Left ventricle myocardium inferior (tissue), 1 donor: ENCODE results near the gene LCA5L. TPM values are rescaled to one million over a fixed set of nuclear protein-coding genes. Genes with fewer than 3 reads are reported as not detected.
"Not testable (repeated sequence)": the region's sequence is repeated elsewhere in the genome, so short reads cannot be mapped to it uniquely, and the experiment has no call there.

Experiments used
- DNase-seq: peaks from one replicate; pipeline ENCODE4 v3.0.0-alpha.2; 2020
- H3K27ac ChIP-seq: fragments of 200-600 bp; replicated peaks from 2 replicates; pipeline ENCODE4 v1.8.0; 2021
- H3K27me3 ChIP-seq: fragments of 200-600 bp; 2 replicates; pipeline ENCODE4 v1.8.0; 2021; ENCODE audit warnings: low read depth
- H3K36me3 ChIP-seq: fragments of 200-600 bp; 2 replicates; pipeline ENCODE4 v1.8.0; 2021
- H3K4me1 ChIP-seq: fragments of 200-600 bp; 2 replicates; pipeline ENCODE4 v1.8.0; 2021
- H3K4me3 ChIP-seq: fragments of 200-600 bp; 2 replicates; pipeline ENCODE4 v1.8.0; 2021; ENCODE audit warnings: mild to moderate bottlenecking, moderate library complexity
- H3K9me3 ChIP-seq: fragments of 200-600 bp; replicated peaks from 2 replicates; pipeline ENCODE4 v1.8.0; 2021
- CTCF ChIP-seq: fragments of 200-600 bp; IDR thresholded peaks from 2 replicates; pipeline ENCODE4 v1.8.0; 2021; ENCODE audit warnings: antibody characterized with exemption, mild to moderate bottlenecking, borderline replicate concordance
- intact Hi-C: fragments of 100-400 bp; cut with micrococcal nuclease; formaldehyde crosslinking; loops from one replicate; pipeline ENCODE4 v1.11.0; 2022
- total RNA-seq: library from RNA; stranded (reverse); fragmentation: NEBNext Ultra II Directional; extraction: Animal tissue kit (Norgen Biotek cat#: 25700); gene quantifications from one replicate; pipeline ENCODE4 v1.2.1, GENCODE V29; 2021
- donor health status: DM: no; HTN: yes; CAD: no; lungs with severe emphysema.

The LCA5L gene
- total RNA-seq, 1 donor from 2014 or later = 0.80 TPM

GRCh38 chr21:39379986-39380891 is 65.3 kb downstream of the LCA5L start:
- Histone ChIP-seq H3K9me3 (no peaks in the 10 kb centered on the region), H3K4me3 (peak overlapping the region; percentile 88), H3K27ac (peak overlapping the region; percentile 93), H3K4me1 (peaks cover 24% of the 10 kb centered on the region), H3K36me3 (no peaks in the 10 kb centered on the region), H3K27me3 (no peaks in the 10 kb centered on the region)
- DNase-seq = peak; percentile 97
- intact Hi-C loops = no loop called here
- TF ChIP-seq CTCF = no peak

- Histone ChIP-seq H3K27ac (peak overlapping the region; percentile 30), H3K9me3 (no peaks in the 10 kb centered on the region), H3K27me3 (no peaks in the 10 kb centered on the region), H3K36me3 (no peaks in the 10 kb centered on the region), H3K4me3 (no peak overlapping the region), H3K4me1 (peaks cover 23% of the 10 kb centered on the region)
- intact Hi-C loops = no loop called here
- no peak for TF ChIP-seq CTCF
- DNase-seq = no peak
Measured at GRCh38 chr21:39377444-39378050, 68.0 kb downstream of the LCA5L start.

DNA sequence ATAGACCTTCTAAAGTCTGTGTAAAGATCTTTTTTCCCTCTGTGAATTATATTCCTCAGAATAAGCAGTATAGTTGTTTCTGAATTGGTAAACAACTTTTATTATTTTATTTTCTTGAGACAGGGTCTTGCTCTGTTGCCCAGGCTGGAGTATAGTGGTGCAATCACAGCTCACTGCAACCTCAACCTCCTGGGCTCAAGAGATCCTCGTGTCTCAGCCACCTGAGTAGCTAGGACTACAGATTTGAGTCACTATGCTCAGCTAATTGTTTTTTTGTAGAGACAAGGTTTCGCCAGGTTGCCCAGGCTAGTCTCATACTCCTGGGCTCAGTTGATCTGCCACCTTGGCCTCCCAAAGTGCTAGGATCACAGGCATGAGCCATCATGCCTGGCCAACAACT is 70.1 kb downstream of the LCA5L start:
- peaks cover 7% of the 10 kb centered on the region for H3K4me1 ChIP-seq
- H3K36me3 ChIP-seq = no peaks in the 10 kb centered on the region
- no peak for TF ChIP-seq CTCF
- no peak for DNase-seq
- intact Hi-C loops = no loop called here
- no peaks in the 10 kb centered on the region for H3K27me3 ChIP-seq
- H3K9me3 ChIP-seq = no peaks in the 10 kb centered on the region
- no peak overlapping the region for H3K4me3 ChIP-seq
- no peak overlapping the region for H3K27ac ChIP-seq

DNA sequence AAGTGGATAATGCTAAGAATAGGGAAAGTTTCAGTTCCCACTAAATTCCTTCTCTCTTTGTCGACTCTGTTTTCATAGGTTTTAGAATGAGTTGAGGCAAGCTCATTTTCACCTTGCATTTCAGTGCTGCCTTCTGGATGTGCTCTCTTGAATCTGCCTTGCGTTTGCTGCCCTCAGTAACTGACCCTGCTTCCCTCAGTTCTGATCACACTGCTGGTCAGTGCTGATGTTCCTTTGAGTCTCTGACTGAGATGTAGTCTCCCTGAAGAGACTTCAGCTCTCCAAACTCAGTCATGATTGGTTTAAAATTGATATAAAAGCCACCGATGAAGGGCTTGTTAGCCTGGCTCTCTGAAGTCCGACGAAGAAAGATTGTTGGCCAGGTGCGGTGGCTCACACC is 71.5 kb downstream of the LCA5L start:
- TF ChIP-seq CTCF = no peak
- DNase-seq = no peak
- no peaks in the 10 kb centered on the region for H3K27me3 ChIP-seq
- no peak overlapping the region for H3K27ac ChIP-seq
- intact Hi-C loops = no loop called here
- H3K4me1 ChIP-seq = no peaks in the 10 kb centered on the region
- no peaks in the 10 kb centered on the region for H3K36me3 ChIP-seq
- no peak overlapping the region for H3K4me3 ChIP-seq
- no peaks in the 10 kb centered on the region for H3K9me3 ChIP-seq

- intact Hi-C loops = no loop called here
- Histone ChIP-seq H3K27ac (no peak overlapping the region), H3K4me1 (no peaks in the 10 kb centered on the region), H3K36me3 (no peaks in the 10 kb centered on the region), H3K9me3 (no peaks in the 10 kb centered on the region), H3K4me3 (no peak overlapping the region), H3K27me3 (no peaks in the 10 kb centered on the region)
- TF ChIP-seq CTCF = peak; percentile 32
- no peak for DNase-seq
Measured at GRCh38 chr21:39373634-39374033, 71.9 kb downstream of the LCA5L start.

DNA sequence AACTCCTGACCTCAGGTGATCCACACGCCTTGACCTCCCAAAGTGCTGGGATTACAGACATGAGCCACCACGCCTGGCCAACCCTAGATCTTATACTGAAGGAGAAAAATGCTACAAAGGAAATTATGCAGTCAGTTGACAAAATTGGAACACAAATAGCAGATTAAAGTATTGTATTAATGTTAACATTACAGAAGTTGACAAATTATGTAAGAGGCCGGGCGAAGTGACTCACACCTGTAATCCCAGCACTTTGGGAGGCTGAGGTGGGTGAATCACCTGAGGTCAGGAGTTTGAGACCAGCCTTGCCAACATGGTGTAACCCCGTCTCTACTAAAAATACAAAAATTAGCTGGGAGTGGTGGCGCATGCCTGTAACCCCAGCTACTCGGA is 75.7 kb downstream of the LCA5L start:
- intact Hi-C loops, H3K4me3 ChIP-seq: not testable (repeated sequence)

More for the DNA sequence above, 75.7 kb downstream of the LCA5L start:
- DNase-seq, H3K9me3 ChIP-seq, H3K4me1 ChIP-seq, H3K27me3 ChIP-seq, H3K36me3 ChIP-seq: not testable (repeated sequence)
- H3K27ac ChIP-seq = peak overlapping the region; percentile 51
